NCI-H1092 treated with DMSO at 0.1 percent for 48 hours (cell line): ENCODE results near the gene HS2ST1.
"Not testable (repeated sequence)": the region's sequence is repeated elsewhere in the genome, so short reads cannot be mapped to it uniquely, and the experiment has no call there.

Source experiments
- DNase-seq: peaks from one replicate; lab custom pipeline; 2025; lab: John Stamatoyannopoulos, UW

HS2ST1 gene

DNA sequence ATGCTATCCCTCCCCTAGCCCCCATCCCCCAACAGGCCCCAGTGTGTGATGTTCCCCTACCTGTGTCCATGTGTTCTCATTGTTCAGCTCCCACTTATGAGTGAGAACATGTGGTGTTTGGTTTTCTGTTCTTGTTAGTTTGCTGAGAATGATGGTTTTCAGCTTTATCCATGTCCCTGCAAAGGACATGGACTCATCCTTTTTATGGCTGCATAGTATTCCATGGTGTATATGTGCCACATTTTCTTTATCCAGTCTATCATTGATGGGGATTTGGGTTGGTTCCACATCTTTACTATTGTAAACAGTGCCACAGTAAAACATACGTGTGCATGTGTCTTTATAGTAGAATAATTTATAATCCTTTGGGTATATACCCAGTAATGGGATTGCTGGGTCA lies 152.3 kb downstream of the HS2ST1 start:
- not testable (repeated sequence) for DNase-seq

- DNase-seq: no peak
Observed at GRCh38 chr1:87072411-87072810, 158.0 kb downstream of the HS2ST1 start.

DNA sequence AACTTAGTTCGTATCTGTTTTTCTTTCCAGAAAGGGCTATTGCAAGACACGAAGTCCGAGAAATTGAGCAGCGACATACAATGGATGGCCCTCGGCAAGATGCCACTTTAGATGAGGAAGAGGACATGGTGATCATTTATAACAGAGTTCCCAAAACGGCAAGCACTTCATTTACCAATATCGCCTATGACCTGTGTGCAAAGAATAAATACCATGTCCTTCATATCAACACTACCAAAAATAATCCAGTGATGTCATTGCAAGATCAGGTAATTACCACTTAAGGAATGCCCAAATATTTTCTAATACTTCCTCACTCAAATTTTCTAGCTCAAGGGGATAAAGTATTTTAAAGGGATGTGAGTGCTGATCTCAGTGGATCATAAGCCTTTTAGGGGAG lies 158.5 kb downstream of the HS2ST1 start:
- DNase-seq: no peak

DNA sequence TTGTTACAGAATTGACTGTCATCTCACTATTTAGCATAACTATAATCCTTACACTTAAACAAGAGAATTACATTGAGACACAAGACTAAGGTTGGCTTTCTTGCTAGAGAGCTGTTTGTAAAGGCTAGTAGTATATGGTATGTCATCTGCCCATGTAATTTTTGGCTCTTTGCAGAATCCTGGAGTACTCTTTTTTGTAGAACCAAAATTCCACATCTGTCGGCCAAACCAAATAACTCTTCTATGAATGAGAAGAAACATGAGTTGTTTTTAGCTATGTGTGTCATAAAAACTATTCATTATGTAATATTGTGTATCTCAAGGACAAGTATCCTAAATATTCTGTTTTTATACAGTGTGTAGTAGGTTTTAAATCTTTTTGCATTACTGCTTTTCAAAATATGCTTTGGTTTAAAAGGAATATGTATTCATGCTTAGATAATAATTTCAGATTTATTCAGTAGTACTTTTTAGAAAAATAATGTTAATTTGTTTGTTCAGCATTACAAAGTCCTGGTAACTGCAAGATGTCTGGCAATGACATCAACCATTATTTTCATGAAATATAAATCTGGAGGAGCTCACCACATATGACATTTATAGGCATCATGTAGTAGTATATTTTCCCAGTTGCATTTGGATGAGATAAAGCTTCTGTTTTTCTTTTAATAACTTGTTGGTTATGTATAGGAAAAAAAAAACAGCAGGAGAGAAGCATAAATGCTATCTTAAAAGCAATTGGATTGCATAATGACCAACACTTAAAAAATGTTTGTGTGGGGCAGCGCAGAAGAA lies 159.8 kb downstream of the HS2ST1 start:
- no peak for DNase-seq

DNA sequence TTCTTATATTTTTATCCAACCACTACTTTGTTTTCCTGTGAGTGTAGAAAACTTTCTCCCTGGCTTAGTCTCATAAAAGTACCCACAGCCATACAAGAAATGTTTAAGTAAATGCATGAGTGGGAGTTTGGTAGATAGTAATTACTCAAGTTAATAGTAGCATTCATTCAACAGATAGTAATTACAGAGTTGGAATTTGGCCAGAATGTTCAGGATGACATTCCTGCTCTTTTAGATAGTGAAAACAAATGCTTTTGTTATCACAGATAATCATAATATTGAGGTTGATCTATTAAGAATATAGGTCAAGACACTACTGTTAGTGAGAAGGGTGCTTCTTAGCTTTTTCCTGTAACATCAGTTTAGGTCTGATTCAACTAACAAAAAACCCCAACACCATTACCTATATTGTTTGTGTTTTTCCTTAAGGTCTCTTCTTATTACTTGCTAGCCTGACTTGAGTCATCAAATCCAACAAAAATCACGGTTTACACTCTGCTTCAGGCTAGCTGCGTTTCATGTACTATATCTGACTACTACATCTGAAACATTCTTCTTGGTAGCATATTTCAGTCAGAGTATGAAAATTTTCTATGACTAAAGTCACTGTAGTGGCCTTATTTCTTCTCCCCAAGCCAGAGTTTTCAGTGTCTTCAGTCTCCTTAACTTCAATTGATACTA lies 163.7 kb downstream of the HS2ST1 start:
- DNase-seq: no peak

DNA sequence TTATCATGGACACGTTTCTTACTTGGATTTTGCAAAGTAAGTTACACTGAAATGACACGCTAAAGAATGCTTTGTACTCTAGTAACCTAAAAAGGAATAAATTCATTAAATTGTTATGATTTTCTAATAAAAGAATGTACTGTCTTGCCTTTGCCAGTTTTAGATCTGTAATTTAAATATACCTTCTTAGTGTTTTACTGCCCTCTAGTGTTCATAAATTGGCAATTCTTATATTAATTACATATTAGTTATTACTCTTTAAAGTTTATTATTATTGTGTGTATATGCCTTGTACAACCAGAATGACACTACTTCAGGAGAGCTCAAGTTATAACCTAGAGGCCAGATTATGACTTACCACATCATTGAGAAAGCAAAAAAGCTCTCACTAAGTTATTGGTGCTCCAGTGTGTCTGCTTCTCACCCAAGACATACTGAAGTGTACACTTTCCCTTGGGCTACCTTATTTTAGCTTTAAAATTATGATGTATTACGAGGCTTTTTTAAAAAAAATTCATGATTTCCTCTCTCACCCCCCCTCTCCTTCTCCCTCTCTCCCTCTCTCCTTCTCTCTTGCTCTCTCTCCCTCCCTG lies 169.9 kb downstream of the HS2ST1 start:
- peak; percentile 36 for DNase-seq

- no peak for DNase-seq
Observed at GRCh38 chr1:87086120-87086519, 171.7 kb downstream of the HS2ST1 start.

- no peak for DNase-seq
Observed at GRCh38 chr1:87089070-87089736, 174.8 kb downstream of the HS2ST1 start.

DNA sequence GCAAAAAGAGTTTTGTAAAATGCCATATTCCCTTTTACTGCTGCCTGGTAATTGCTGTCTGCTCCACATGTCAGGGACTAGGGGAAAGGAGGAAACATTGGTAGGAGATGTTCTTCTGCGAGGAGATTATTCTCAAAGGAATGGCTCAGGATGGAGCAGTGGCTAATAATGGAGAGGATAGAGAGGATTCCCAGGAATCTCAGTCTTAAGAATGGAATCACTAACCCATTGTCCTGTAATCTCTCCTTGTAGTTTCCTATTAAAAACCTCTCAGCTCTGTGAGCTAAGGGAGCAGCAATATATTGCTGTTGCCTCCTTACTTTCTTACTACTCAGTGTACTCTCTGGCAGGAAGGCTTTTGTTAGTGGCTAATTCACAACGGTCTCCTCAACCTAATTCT lies 175.4 kb downstream of the HS2ST1 start:
- no peak for DNase-seq

- no peak for DNase-seq
Observed at GRCh38 chr1:87091425-87091824, 177.0 kb downstream of the HS2ST1 start.

GRCh38 chr1:87092846-87093245 lies 178.4 kb downstream of the HS2ST1 start:
- DNase-seq: no peak

- no peak for DNase-seq
Observed at GRCh38 chr1:87093286-87093685, 178.9 kb downstream of the HS2ST1 start.

DNA sequence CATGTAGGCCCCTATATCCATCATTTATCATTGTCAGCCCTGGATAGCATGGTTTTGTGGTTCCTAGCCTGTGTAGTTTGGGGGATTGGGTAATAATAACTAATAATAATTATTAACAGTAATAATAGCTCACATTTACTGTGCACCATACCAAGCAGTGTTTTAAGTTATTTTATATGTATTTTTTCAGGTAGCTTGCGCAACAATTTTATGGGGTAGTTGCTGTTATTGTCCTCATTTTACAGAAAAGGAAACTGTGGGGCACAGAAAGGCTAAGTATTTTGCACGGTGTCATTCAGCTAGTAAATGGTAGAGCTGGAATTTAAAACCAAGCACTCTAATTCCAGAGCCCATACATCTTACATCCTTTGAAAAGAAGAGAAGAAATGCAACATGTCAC lies 179.8 kb downstream of the HS2ST1 start:
- no peak for DNase-seq

DNA sequence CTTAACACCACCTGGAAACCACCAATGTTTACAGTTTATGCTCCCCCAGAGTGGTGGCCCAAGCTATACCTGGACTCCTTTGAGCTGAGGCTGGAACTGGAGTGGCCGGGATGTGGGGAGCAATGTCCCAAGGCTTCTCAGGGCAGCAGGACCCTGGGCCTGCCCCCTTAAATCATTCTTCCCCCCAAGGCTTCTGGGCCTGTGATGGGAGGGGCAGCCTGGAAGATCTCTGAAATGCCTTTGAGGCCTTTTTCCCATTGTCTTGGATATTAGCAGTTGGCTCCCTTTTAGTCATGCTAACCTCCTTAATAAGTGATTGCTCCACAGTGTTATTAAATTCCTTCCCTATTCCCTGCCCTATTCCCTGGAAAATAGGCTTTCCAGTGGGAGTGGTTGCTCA lies 185.8 kb downstream of the HS2ST1 start:
- no peak for DNase-seq

GRCh38 chr1:87103074-87103473 lies 188.6 kb downstream of the HS2ST1 start:
- DNase-seq: no peak

DNA sequence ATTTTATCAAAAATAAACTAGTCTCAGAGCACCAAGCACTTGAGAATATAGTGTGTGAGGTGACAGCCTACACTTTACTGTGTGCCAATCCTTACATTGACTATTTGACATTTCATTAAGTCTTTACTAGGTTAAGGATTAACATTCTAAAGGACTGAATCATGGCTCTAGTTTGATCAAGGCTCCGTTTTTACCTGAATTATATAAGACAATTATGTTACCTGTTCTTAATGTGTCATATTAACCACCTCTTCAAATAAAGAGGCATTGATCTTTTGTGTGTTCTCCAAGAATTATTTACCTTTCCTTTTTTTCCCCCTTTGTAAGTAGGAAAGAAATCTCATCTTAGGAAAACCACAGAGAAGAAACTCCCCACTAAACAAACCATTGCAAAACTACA lies 189.7 kb downstream of the HS2ST1 start:
- no peak for DNase-seq

DNA sequence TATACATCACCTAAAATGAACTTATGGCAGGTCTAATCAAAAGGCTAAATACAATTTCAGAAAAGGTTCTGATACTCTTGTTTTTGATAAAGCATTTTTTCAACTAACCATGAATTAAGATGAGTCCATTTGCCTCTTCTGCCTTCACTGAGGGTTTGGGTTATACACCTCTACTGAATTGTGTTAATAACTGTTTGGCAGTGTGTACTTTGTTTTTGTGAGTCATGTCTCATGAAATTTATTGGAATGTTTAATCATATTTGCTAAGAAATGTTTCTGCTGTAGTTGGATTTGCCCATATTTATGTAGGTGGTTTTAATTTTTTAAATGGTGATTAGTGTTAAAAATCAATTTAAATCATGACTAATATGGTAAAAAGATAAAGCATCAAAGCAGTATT lies 190.5 kb downstream of the HS2ST1 start:
- no peak for DNase-seq

DNA sequence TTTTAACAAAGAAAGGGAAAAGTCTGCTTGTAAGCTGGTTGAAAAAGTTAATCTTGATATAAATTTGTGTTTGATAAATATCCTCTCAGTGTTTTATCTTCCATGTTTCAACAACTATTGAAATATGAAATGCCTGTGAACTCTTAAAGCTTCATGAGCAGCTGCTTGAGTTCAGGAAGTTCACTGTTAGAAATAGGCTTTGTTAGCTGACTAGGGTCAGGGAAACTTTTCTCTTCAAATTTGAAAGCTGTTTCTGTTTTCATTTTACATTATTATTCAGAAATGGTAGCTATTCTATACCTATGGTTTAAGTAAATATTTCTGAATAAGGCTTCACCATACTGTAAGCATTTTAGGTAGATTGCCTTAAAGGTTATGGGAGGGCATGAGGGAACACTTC lies 191.7 kb downstream of the HS2ST1 start:
- no peak for DNase-seq

DNA sequence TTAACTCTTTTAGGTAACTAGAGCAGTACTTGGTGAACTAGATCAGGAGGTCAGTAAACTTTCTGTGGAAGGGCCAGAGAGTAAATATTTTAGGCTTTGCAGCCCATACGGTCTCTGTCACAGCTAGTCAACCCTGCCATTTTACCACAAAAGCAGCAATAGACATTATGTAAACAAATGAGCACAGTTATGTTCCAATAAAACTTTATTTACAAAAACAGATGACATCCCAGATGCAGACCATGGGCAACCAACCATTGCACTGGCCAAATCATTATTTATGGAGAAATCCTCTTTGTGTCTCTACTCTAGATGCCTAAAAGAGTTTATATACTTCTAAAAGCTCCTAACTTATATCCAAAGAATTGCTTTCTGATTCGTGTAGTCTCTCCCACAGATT lies 192.4 kb downstream of the HS2ST1 start:
- no peak for DNase-seq

GRCh38 chr1:87108228-87108627 lies 193.8 kb downstream of the HS2ST1 start:
- DNase-seq: no peak

DNA sequence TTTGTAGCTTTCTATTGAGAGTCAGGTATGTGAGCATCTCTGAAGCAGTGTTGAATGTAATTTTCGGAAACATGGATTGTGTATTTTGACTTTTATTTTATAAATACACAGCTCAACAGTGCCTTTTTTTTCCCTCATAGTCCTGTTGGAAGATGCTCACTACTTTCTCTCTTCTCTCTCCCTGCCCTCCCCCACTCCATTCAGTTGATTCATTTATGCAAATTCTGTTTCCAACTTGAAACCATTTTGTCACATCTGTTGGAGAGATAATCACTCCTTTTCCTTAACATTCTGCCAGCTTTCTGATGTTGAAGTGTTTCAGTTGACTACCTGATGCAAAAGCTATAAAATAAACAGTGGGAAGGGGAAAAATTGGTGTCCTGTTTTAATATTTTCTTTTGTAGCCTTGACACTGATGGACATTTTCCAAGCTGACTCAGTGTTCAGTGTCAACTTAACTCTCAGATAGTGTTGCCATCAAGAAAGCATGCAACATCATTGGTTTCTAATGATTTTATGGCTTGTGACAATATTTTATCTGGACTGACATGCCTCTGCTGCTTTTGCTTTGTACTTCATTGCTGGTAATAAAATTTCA lies 194.5 kb downstream of the HS2ST1 start:
- no peak for DNase-seq

GRCh38 chr1:87111659-87112371 lies 197.4 kb downstream of the HS2ST1 start:
- no peak for DNase-seq
